ENCODE measurements around the gene LRRC8C.

LRRC8C gene

DNA sequence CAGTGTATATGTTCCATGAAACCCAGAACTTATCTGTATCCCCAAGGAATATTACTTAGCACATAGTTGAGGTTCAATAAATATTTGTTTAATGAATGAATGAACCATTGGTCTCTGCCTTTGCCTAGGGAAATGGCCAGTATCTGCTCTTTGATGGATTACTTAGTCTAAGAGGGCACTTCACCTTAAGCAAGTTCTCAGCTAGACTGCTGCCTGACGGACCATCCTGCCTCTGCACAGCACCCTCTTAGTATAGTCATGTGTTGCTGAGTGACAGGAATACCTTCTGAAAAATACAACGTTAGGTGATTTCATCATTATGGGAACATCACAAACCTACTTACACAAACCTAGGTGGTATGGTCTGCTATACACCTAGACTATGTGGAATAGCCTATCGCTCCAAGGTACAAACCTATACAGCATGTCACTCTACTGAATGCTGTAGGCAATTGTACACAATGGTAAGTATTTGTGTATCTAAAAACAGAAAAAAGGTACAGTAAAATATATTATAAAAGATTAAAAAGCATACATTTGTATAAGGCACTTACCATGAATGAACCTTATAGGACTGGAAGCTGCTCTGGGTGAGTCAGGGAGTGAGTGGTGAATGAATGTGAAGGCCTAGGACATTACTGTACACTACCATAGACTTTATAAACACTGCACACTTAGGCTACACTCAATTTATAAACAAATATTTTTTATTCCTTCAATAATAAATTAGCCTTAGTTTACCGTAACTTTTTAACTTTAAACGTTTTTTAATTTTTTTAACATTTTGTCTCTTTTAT is 104.2 kb downstream of the LRRC8C start:
- Histone ChIP-seq H3K9me3 (no peaks in the 10 kb centered on the region), H3K27me3 (ENCODE audit: low read depth) (0 out of 2 replicates have a peak, but pooled peaks cover 5% of the 10 kb centered on the region), H3K4me3 (no peak overlapping the region), H3K36me3 (replicated peaks) (no peaks in the 10 kb centered on the region), H3K4me1 (no peaks in the 10 kb centered on the region)
- in situ Hi-C loops (cut with MboI; ENCODE audit: low sequenced_read_pairs): no loop called here
- DNase-seq (ENCODE audit: low spot score in 2 of 2): no peak

DNA sequence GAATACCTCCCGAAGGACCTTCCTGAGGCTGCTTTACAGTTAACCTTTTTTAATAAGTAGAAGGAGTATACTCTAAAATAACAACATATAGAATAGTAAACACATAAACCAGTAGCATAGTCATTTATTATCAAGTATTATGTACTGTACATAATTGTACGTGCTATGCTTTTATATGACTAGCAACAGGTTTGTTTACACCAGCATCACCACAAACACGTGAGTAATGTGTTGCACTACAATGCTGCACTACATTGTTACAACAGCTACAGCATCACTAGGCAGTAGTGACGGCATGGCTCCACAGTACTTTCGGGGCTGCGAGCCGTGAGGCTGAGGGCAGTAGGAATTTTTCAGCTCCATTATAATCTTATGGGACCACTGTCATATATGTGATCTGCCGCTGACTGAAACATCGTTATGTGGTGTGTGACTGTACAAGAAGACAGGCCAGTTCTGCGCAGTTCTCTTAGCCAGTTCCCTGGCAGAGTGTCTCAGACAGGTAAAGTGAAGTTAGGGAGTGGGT is 105.1 kb downstream of the LRRC8C start:
- DNase-seq (ENCODE audit: low spot score in 2 of 2): no peak
- in situ Hi-C loops (cut with MboI; ENCODE audit: low sequenced_read_pairs): no loop called here

DNA sequence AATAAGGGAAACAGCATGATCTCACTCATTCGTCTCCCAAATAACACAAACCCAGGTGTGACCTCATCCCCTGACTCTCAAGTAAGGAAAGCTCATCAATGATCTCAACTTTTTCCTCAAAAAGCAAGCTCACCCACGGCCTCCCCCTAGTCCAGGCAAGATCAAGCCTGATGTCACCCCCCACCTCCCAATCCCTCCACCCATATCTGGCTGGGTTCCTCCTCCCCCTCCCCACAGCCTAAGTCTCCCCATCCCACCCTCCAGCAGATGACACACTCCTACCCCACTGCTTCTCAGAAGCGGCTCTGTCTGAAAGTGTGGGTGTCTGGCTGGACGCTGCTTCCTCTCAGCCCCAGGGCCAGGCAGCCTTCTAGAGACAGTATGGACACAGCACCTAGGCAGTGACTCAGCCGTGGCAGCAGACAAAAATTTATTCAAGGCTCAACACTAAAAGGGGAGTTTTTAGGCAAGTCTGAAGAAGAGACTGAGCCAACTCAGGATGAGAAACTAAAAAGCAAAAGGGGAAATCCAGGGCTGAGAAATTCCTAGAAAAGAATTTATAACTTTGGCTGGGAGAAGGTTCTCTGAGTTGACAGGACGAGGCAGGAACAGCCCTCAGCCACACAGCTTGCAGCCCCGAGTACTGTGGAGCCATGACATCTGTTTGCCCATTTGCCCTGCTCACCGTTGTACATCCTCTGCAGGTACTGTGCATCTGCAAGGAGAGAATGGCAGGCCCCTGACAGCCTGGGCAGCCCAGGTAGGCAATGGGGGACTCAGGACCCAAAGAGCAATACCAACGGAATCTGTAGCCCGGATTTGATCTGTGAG is 106.3 kb downstream of the LRRC8C start:
- in situ Hi-C loops (cut with MboI; ENCODE audit: low sequenced_read_pairs): no loop called here
- no peak for DNase-seq (ENCODE audit: low spot score in 2 of 2)

More for the DNA sequence above, 105.1 kb downstream of the LRRC8C start:
- H3K4me3 ChIP-seq: no peak overlapping the region
- no peaks in the 10 kb centered on the region for H3K4me1 ChIP-seq
- H3K27me3 ChIP-seq (ENCODE audit: low read depth): peaks cover 7% of the 10 kb centered on the region; the same call in 1 of the 2 replicates
- H3K9me3 ChIP-seq: no peaks in the 10 kb centered on the region
- no peaks in the 10 kb centered on the region for H3K36me3 ChIP-seq (replicated peaks)

DNA sequence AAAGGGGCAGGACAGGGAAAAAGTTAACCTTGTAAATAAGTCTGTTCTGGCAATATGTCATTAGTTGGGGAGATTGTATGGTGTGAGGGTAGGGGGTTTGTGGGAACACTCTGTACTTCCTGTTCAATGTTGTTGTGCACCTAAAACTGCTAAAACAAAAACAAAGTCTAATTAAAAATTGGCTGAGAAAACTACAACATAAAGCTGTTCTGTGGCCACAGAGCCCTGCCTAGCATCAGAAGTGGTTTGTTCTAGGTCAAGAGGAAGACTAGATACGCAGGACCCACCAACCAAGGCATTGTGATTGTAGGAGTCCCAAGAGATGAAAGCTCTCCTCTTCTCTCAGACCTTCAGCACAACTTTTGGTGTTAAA is 106.9 kb downstream of the LRRC8C start:
- DNase-seq (ENCODE audit: low spot score in 2 of 2): no peak
- H3K27me3 ChIP-seq (ENCODE audit: low read depth): peaks cover 7% of the 10 kb centered on the region; the same call in 1 of the 2 replicates
- no peaks in the 10 kb centered on the region for H3K9me3 ChIP-seq
- H3K36me3 ChIP-seq (replicated peaks): no peaks in the 10 kb centered on the region
- in situ Hi-C loops (cut with MboI; ENCODE audit: low sequenced_read_pairs): no loop called here
- no peaks in the 10 kb centered on the region for H3K4me1 ChIP-seq
- H3K4me3 ChIP-seq: no peak overlapping the region

More for the DNA sequence above, 106.3 kb downstream of the LRRC8C start:
- H3K36me3 ChIP-seq (replicated peaks): no peaks in the 10 kb centered on the region
- no peaks in the 10 kb centered on the region for H3K9me3 ChIP-seq
- peaks cover 7% of the 10 kb centered on the region; the same call in 1 of the 2 replicates for H3K27me3 ChIP-seq (ENCODE audit: low read depth)
- no peaks in the 10 kb centered on the region for H3K4me1 ChIP-seq
- no peak overlapping the region for H3K4me3 ChIP-seq

DNA sequence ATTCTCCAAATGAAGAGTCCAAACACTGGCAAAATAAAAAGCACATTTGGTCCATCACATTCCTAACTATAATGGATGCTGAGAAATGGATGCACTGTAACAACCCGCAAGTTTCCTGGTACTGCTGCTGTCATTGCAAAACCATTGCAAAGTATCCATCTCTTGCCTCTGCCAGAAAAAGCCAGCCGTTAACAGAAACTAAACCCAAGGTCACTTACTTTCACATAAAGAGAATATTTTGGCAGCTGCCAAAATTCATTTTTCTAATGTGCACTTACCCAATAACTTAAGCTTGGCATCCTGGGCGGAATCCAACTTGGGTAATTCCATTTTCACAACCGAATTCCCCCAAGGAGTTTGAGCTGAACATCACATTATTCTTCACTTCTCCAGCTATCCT is 110.9 kb downstream of the LRRC8C start:
- in situ Hi-C loops (cut with MboI; ENCODE audit: low sequenced_read_pairs): no loop called here
- Histone ChIP-seq H3K4me1 (no peaks in the 10 kb centered on the region), H3K27me3 (ENCODE audit: low read depth) (peaks cover 5% of the 10 kb centered on the region; the same call in 1 of the 2 replicates)

DNA sequence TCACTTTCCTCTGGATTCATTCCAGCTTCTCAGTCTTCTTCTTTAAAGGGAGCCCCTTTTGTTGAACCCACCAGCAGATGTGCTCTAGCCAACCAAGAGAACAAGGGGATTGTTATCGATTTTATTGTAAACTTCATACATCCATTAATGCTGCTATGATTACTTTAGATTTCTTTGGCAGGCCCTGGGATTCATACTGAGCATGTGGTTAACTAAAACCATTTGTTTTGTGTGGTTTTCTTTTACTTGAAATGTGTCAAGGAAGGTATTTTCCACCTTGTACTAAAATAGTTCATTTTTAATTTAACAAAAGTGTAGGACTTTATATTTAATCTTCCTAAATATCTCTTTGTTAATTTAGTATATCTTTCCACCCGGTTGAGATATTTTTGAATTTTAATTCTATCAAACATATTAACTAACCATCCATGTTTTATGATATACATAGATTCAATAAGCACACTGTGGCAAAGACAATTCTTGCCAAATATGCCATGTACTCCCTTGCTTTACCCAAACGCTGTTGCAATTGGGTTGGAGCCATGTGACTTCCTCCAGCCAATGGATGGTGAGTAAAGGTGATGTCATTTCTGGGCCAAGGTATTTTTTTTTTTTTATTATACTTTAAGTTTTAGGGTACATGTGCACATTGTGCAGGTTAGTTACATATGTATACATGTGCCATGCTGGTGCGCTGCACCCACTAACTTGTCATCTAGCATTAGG is 113.7 kb downstream of the LRRC8C start:
- in situ Hi-C loops (cut with MboI; ENCODE audit: low sequenced_read_pairs): no loop called here
- DNase-seq (ENCODE audit: low spot score in 2 of 2): no peak
- H3K4me3 ChIP-seq: no peak overlapping the region

More for the DNA sequence above, 110.9 kb downstream of the LRRC8C start:
- H3K9me3 ChIP-seq: no peaks in the 10 kb centered on the region
- no peak for DNase-seq (ENCODE audit: low spot score in 2 of 2)
- no peaks in the 10 kb centered on the region for H3K36me3 ChIP-seq (replicated peaks)
- no peak overlapping the region for H3K4me3 ChIP-seq

DNA sequence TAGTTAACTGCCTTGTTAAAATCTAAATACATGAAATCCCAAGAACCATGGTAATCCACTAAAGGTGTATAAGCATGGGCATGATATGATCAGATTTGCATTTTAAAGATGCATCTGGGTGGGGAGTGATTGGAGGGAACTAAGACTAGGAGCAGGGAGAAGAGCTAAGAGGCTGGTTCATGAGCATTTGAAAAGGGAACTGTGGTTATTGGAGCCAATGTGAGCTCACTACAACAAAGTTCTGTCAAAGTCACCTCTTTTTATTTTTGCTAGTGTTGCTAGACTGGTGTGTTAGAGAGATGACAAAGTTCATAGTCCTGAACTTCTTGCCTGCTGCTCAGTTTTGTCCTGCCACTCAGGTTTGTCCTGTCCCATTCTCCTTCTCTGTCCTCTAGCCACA is 120.8 kb downstream of the LRRC8C start:
- Histone ChIP-seq H3K27me3 (ENCODE audit: low read depth) (peaks cover 8% of the 10 kb centered on the region), H3K36me3 (replicated peaks) (no peaks in the 10 kb centered on the region), H3K4me1 (no peaks in the 10 kb centered on the region), H3K4me3 (no peak overlapping the region), H3K9me3 (no peaks in the 10 kb centered on the region)
- DNase-seq (ENCODE audit: low spot score in 2 of 2): no peak
- in situ Hi-C loops (cut with MboI; ENCODE audit: low sequenced_read_pairs): loop anchor here (10.0 kb wide), 1 partner anchor 269 kb away; no protein-coding TSS in a partner anchor

More for the DNA sequence above, 113.7 kb downstream of the LRRC8C start:
- Histone ChIP-seq H3K9me3 (no peaks in the 10 kb centered on the region), H3K4me1 (no peaks in the 10 kb centered on the region), H3K36me3 (replicated peaks) (no peaks in the 10 kb centered on the region), H3K27me3 (ENCODE audit: low read depth) (peaks cover 3% of the 10 kb centered on the region; the same call in 1 of the 2 replicates)

DNA sequence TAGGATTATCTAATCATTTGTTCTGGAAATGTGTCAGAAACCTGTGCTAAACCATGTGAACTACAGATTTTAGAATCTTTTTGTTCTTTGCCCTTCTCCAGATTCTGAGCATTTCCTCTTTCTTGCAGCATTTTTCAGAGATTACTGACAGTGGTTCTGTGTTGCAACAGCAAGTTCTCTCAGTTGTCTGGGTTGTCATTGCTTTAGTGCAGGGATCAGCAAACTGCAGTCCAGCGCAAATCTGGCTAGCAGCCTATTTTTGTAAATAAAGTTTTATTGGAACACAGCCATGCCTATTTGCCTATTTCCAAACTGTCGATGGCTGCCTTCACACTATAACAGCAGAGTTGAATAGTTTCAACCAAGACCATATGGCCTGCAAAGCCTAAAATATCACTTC is 121.6 kb downstream of the LRRC8C start:
- H3K4me1 ChIP-seq: no peaks in the 10 kb centered on the region
- no peaks in the 10 kb centered on the region for H3K9me3 ChIP-seq
- peaks cover 8% of the 10 kb centered on the region for H3K27me3 ChIP-seq (ENCODE audit: low read depth)
- no peak for DNase-seq (ENCODE audit: low spot score in 2 of 2)
- no peak overlapping the region for H3K4me3 ChIP-seq
- in situ Hi-C loops (cut with MboI; ENCODE audit: low sequenced_read_pairs): loop anchor here (10.0 kb wide), 1 partner anchor 270 kb away; no protein-coding TSS in a partner anchor
- H3K36me3 ChIP-seq (replicated peaks): no peaks in the 10 kb centered on the region

DNA sequence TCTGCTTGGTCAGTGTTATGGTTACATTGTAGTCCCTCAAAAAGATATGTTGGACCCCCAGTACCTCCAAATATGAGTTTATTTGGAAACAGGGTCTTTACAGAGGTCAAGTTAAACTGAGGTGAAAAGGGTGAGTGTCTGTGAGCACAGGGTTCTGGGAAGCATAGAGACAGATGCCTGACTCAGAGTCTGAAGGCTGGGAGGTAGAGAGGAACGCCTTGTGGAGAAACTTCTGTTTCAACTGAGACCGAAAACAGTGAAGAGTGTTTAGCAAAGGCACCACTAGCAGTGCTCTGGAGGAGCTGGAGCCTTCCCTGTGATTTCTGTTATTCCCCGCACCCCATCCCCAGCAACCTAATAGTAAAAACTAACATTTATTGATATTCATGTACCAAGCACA is 122.7 kb downstream of the LRRC8C start:
- in situ Hi-C loops (cut with MboI; ENCODE audit: low sequenced_read_pairs): loop anchor here (10.0 kb wide), 1 partner anchor 271 kb away; no protein-coding TSS in a partner anchor
- Histone ChIP-seq H3K4me3 (no peak overlapping the region), H3K27me3 (ENCODE audit: low read depth) (peaks cover 8% of the 10 kb centered on the region), H3K36me3 (replicated peaks) (no peaks in the 10 kb centered on the region), H3K4me1 (no peaks in the 10 kb centered on the region), H3K9me3 (no peaks in the 10 kb centered on the region)
- no peak for DNase-seq (ENCODE audit: low spot score in 2 of 2)

DNA sequence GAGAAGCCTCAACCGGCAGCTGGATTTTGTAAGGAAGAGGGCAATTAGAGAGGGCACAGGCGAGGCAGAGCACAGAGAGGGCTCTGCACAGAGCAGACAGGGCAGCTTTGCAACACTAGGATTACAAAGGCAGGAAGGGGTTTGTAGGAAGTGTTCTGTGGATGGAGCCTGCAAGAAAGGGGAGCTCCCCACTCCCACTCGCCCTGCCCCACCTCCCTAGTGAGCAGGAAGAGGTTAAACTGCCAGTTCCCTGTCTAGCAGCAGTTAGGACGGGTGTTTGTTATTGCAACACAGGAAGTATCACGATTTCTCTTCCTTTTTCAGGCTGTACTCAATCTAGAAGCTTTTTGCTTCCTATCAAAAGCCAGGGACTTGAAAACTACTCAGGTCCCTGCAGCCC is 124.6 kb downstream of the LRRC8C start:
- Histone ChIP-seq H3K4me1 (no peaks in the 10 kb centered on the region), H3K4me3 (no peak overlapping the region), H3K27me3 (ENCODE audit: low read depth) (peaks cover 8% of the 10 kb centered on the region), H3K9me3 (no peaks in the 10 kb centered on the region), H3K36me3 (replicated peaks) (no peaks in the 10 kb centered on the region)
- in situ Hi-C loops (cut with MboI; ENCODE audit: low sequenced_read_pairs): loop anchor here (10.0 kb wide), 1 partner anchor 273 kb away; no protein-coding TSS in a partner anchor
- DNase-seq (ENCODE audit: low spot score in 2 of 2): no peak

DNA sequence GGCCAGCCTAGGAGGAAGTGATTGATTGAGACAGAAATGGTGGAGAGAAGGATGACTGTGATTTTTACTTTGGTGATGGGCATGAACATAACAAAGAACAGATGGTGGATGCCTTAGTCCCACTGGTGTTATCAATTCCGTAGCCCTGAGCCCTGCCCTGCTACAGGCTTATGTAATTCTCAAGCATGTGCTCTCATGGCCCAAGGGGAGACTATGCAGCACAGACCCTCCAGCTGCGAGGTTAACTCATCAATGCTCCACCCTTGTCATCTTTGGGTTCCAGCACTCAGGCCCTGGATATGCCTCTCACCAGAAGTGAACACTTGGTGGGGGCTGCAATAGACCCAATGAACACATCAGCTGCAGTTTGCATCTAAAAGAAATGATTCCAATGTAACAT is 125.2 kb downstream of the LRRC8C start:
- Histone ChIP-seq H3K9me3 (no peaks in the 10 kb centered on the region), H3K4me3 (no peak overlapping the region), H3K36me3 (replicated peaks) (no peaks in the 10 kb centered on the region), H3K27me3 (ENCODE audit: low read depth) (peaks cover 8% of the 10 kb centered on the region), H3K4me1 (peaks cover 1% of the 10 kb centered on the region)
- in situ Hi-C loops (cut with MboI; ENCODE audit: low sequenced_read_pairs): loop anchor here (10.0 kb wide), 1 partner anchor 273 kb away; no protein-coding TSS in a partner anchor
- DNase-seq (ENCODE audit: low spot score in 2 of 2): no peak

DNA sequence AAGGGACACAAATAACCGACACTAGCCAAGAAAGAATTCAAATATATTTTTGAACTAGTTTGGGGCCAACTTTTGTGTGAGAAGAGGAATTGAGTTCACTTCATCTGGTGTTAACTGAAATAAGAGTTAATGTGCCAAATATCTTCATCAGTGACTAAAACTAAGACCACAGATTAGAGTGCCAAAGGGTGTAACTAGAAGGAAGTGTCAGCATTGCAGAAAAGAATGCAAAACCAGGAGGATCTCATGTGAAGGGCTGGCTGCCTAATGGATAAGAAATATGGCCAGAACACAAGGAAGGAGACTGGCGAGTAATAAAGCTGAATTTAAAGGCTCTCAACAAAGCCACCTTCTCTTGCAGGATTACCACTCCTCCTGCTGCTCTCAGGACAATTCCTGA is 126.1 kb downstream of the LRRC8C start:
- H3K9me3 ChIP-seq: no peaks in the 10 kb centered on the region
- in situ Hi-C loops (cut with MboI; ENCODE audit: low sequenced_read_pairs): loop anchor here (10.0 kb wide), 1 partner anchor 274 kb away; no protein-coding TSS in a partner anchor
- H3K36me3 ChIP-seq (replicated peaks): no peaks in the 10 kb centered on the region
- H3K27me3 ChIP-seq (ENCODE audit: low read depth): peaks cover 8% of the 10 kb centered on the region
- H3K4me1 ChIP-seq: peaks cover 4% of the 10 kb centered on the region
- no peak overlapping the region for H3K4me3 ChIP-seq
- no peak for DNase-seq (ENCODE audit: low spot score in 2 of 2)

DNA sequence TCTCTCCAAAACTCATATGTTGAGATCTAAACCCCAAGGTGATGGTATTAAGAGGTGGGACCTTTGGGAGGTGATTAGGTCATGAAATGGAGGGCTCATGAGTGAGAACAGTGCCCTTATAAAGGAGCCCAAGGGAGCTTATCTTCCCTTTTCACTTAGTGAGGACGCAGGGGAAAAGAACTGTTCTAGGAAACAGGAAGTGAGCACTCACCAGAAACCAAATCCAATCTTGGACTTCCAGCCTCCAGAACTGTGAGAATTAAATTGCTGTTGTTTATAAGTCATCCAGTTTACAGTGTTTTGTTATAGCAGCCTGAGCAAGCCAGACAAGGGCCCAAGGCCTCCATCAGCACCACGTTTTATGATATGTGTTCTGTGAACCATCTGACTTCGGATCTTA is 127.6 kb downstream of the LRRC8C start:
- in situ Hi-C loops (cut with MboI; ENCODE audit: low sequenced_read_pairs): loop anchor here (5.0 kb wide), 1 partner anchor 128 kb away; the partner anchor contains the start of gene LRRC8C
- DNase-seq (ENCODE audit: low spot score in 2 of 2): no peak
- Histone ChIP-seq H3K36me3 (replicated peaks) (no peaks in the 10 kb centered on the region), H3K4me1 (peaks cover 4% of the 10 kb centered on the region), H3K9me3 (no peaks in the 10 kb centered on the region), H3K4me3 (no peak overlapping the region), H3K27me3 (ENCODE audit: low read depth) (peaks cover 8% of the 10 kb centered on the region)
